ENCODE data around the gene CASKIN1.

- TF ChIP-seq CTCF (IDR thresholded peaks at IDR 0.05) (no peak), ZFX (IDR thresholded peaks at IDR 0.05; ENCODE audit: borderline replicate concordance) (no peak)
These were observed 30.5 kb upstream of the CASKIN1 start for GRCh38 chr16:2226918-2227317.
